ENCODE measurements around the gene PLXND1. TPM values are rescaled to one million over a fixed set of nuclear protein-coding genes. Genes with fewer than 3 reads are reported as not detected.

The PLXND1 gene
- polyA plus RNA-seq, 1 donor from 2014 or later: 0.05 TPM

DNA sequence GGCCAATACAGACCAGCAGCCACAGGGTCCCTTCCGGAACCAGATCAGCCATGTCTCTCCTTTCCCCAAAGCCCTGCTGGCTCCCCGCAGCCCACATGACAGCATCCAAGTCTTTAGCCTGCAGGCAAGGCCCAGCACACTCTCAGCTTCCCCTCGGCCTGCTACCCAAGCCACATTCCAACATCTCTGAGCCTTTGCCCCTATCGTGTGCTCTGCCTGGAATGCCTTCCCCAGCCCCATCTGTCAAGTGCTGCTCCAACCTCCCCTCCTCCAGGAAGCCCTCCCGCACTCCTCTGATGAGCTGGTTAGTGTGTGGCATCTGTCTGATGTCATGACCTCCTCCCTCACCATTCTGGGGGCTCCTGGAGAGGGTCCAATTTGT, 8.5 kb downstream of the PLXND1 start:
- no peaks in the 10 kb centered on the region for H3F3A ChIP-seq (ENCODE audit: insufficient read depth, low read length, poor library complexity, severe bottlenecking)
- H3K9me3 ChIP-seq (ENCODE audit: low read length): no peaks in the 10 kb centered on the region
- no peaks in the 10 kb centered on the region for H4K20me1 ChIP-seq (ENCODE audit: insufficient read depth)
- no peaks in the 10 kb centered on the region for H3K27me3 ChIP-seq (ENCODE audit: insufficient read depth, low read depth, low read length)
- H3K4me2 ChIP-seq (ENCODE audit: low read length): no peak overlapping the region
- no peak overlapping the region for H3K27ac ChIP-seq (ENCODE audit: low read length)
- no peak overlapping the region for H2AFZ ChIP-seq (ENCODE audit: low read depth, low read length)
- H3K9me2 ChIP-seq (ENCODE audit: insufficient read depth, low read length): no peaks in the 10 kb centered on the region
- H3K9ac ChIP-seq (ENCODE audit: low read length): no peak overlapping the region
- TF ChIP-seq EP300 (conservative IDR thresholded peaks at IDR 0.05; ENCODE audit: poor library complexity, severe bottlenecking) (no peak), CTCF (IDR thresholded peaks at IDR 0.05; ENCODE audit: poor library complexity, severe bottlenecking) (no peak), SMC3 (conservative IDR thresholded peaks at IDR 0.05; ENCODE audit: poor library complexity) (no peak), POLR2AphosphoS5 (IDR thresholded peaks at IDR 0.05) (no peak), TAF1 (IDR thresholded peaks at IDR 0.05; ENCODE audit: low read depth) (no peak), REST (IDR thresholded peaks at IDR 0.05; ENCODE audit: borderline replicate concordance) (no peak), RAD21 (conservative IDR thresholded peaks at IDR 0.05) (no peak), MXI1 (conservative IDR thresholded peaks at IDR 0.05; ENCODE audit: poor library complexity, severe bottlenecking) (no peak), EZH2 (IDR thresholded peaks at IDR 0.05; ENCODE audit: borderline replicate concordance, insufficient read depth, low read length, poor library complexity, severe bottlenecking) (no peak)
- H3K79me2 ChIP-seq (replicated peaks; ENCODE audit: insufficient read depth, low read length): no peaks in the 10 kb centered on the region
- H3K4me3 ChIP-seq (ENCODE audit: low read length): no peak overlapping the region
- H3K36me3 ChIP-seq (ENCODE audit: insufficient read depth, low read length): no peaks in the 10 kb centered on the region

- H4K20me1 ChIP-seq (ENCODE audit: insufficient read depth): no peaks in the 10 kb centered on the region
- no peak overlapping the region for H3K4me3 ChIP-seq (ENCODE audit: low read length)
- H3K36me3 ChIP-seq (ENCODE audit: insufficient read depth, low read length): no peaks in the 10 kb centered on the region
- H3K9me3 ChIP-seq (ENCODE audit: low read length): no peaks in the 10 kb centered on the region
- TF ChIP-seq EZH2 (IDR thresholded peaks at IDR 0.05; ENCODE audit: borderline replicate concordance, insufficient read depth, low read length, poor library complexity, severe bottlenecking): no peak
- H3K9ac ChIP-seq (ENCODE audit: low read length): no peak overlapping the region
- H3K79me2 ChIP-seq (replicated peaks; ENCODE audit: insufficient read depth, low read length): no peaks in the 10 kb centered on the region
- no peak overlapping the region for H2AFZ ChIP-seq (ENCODE audit: low read depth, low read length)
- no peak overlapping the region for H3K4me2 ChIP-seq (ENCODE audit: low read length)
- H3K27ac ChIP-seq (ENCODE audit: low read length): no peak overlapping the region
- no peaks in the 10 kb centered on the region for H3K9me2 ChIP-seq (ENCODE audit: insufficient read depth, low read length)
- H3K27me3 ChIP-seq (ENCODE audit: insufficient read depth, low read depth, low read length): no peaks in the 10 kb centered on the region
- no peaks in the 10 kb centered on the region for H3F3A ChIP-seq (ENCODE audit: insufficient read depth, low read length, poor library complexity, severe bottlenecking)
Observed at GRCh38 chr3:129597087-129597999, 9.1 kb downstream of the PLXND1 start.
